Muscle of leg (tissue), 11 donors: ENCODE data around the gene INCA1. TPM values are rescaled to one million over a fixed set of nuclear protein-coding genes. Genes with fewer than 3 reads are reported as not detected.

Experiments
- DNase-seq: peaks from one replicate; pipeline ENCODE4 v3.0.0; 2013
- H3K27ac ChIP-seq: one replicate; pipeline ENCODE4 v1.5.1; 2013; ENCODE audit warnings: mild to moderate bottlenecking, low read length, control low read depth
- H3K27me3 ChIP-seq: one replicate; pipeline ENCODE4 v1.6.1; 2013; ENCODE audit warnings: low read length; ENCODE audit not compliant: control insufficient read depth, insufficient read depth
- H3K36me3 ChIP-seq: one replicate; pipeline ENCODE4 v1.6.1; 2013; ENCODE audit warnings: low read length; ENCODE audit not compliant: control insufficient read depth, insufficient read depth
- H3K4me1 ChIP-seq: one replicate; pipeline ENCODE4 v1.6.1; 2013; ENCODE audit warnings: low read length; ENCODE audit not compliant: control insufficient read depth, insufficient read depth
- H3K4me3 ChIP-seq: one replicate; pipeline ENCODE4 v1.5.1; 2013; ENCODE audit warnings: low read length, control low read depth
- H3K9me3 ChIP-seq: replicated peaks from 2 replicates; pipeline ENCODE4 v1.6.1; 2013; ENCODE audit warnings: low read depth, low read length; ENCODE audit not compliant: control insufficient read depth
- WGBS: methylation state at CpG from one replicate; pipeline ENCODE4 v1.1.5; 2013; ENCODE audit warnings: missing lambda C conversion rate; ENCODE audit not compliant: insufficient coverage; 5-methylcytosine and 5-hydroxymethylcytosine counted together
- polyA plus RNA-seq, 8 donors: library from polyadenylated mRNA; unstranded; fragments of 120-200 nt; gene quantifications; one replicate each; pipeline versions ENCODE4 v1.2.1 to v1.2.3, GENCODE V29; 2013; ENCODE audit warnings: inconsistent platforms in 1 of 8, low replicate concordance in 1 of 8; ENCODE audit not compliant: insufficient read length in 8 of 8, insufficient read depth in 1 of 8
- total RNA-seq: library from RNA; stranded (reverse); fragments of 120-200 nt; gene quantifications from one replicate; pipeline ENCODE4 v1.2.4, GENCODE V29; 2013

Gene INCA1
- total and polyA plus RNA-seq, 9 donors, result 0.93 to 5.4 (median 4.0) TPM

- no peak for DNase-seq
- Histone ChIP-seq H3K27ac (no peak overlapping the region), H3K27me3 (no peaks in the 10 kb centered on the region), H3K9me3 (no peaks in the 10 kb centered on the region), H3K36me3 (peaks cover 71% of the 10 kb centered on the region), H3K4me3 (no peak overlapping the region), H3K4me1 (no peaks in the 10 kb centered on the region)
- 80% methylated on average over 3 of the region's 4 CpGs for WGBS
Observed at GRCh38 chr17:5014357-5014756, 17.0 kb upstream of the INCA1 start.

GRCh38 chr17:5011928-5012327 is 14.6 kb upstream of the INCA1 start:
- DNase-seq, result no peak
- Histone ChIP-seq H3K9me3 (no peaks in the 10 kb centered on the region), H3K27me3 (no peaks in the 10 kb centered on the region), H3K27ac (no peak overlapping the region), H3K4me1 (no peaks in the 10 kb centered on the region), H3K36me3 (peaks cover 76% of the 10 kb centered on the region), H3K4me3 (no peak overlapping the region)
- WGBS, result 100% methylated on average over 2 of the region's 6 CpGs

- Histone ChIP-seq H3K27ac (no peak overlapping the region), H3K9me3 (no peaks in the 10 kb centered on the region), H3K36me3 (peaks cover 69% of the 10 kb centered on the region), H3K27me3 (no peaks in the 10 kb centered on the region), H3K4me3 (no peak overlapping the region), H3K4me1 (peaks cover 27% of the 10 kb centered on the region)
- DNase-seq, result no peak
- 85% methylated on average over 11 of the region's 18 CpGs for WGBS
Observed at GRCh38 chr17:5003214-5003867, 6.0 kb upstream of the INCA1 start.

- peaks cover 58% of the 10 kb centered on the region for H3K36me3 ChIP-seq
- peaks cover 27% of the 10 kb centered on the region for H3K4me1 ChIP-seq
- no peaks in the 10 kb centered on the region for H3K27me3 ChIP-seq
- no peak overlapping the region for H3K4me3 ChIP-seq
- DNase-seq, result no peak
- H3K9me3 ChIP-seq, result no peaks in the 10 kb centered on the region
- no peak overlapping the region for H3K27ac ChIP-seq
- 83% methylated on average over 17 of the region's 20 CpGs for WGBS
Observed at GRCh38 chr17:5002121-5002788, 4.9 kb upstream of the INCA1 start.

- H3K4me3 ChIP-seq, result peak overlapping the region; percentile 85
- no peaks in the 10 kb centered on the region for H3K27me3 ChIP-seq
- DNase-seq, result peak; percentile 74
- peaks cover 35% of the 10 kb centered on the region for H3K4me1 ChIP-seq
- peaks cover 46% of the 10 kb centered on the region for H3K36me3 ChIP-seq
- peak overlapping the region; percentile 65 for H3K27ac ChIP-seq
- WGBS, result 73% methylated on average over 11 of the region's 11 CpGs
- H3K9me3 ChIP-seq, result no peaks in the 10 kb centered on the region
Observed at GRCh38 chr17:5000237-5000639, 2.9 kb upstream of the INCA1 start.

GRCh38 chr17:4999430-5000093 is 2.2 kb upstream of the INCA1 start:
- H3K9me3 ChIP-seq, result no peaks in the 10 kb centered on the region
- 52% methylated on average over 10 of the region's 12 CpGs for WGBS
- peaks cover 35% of the 10 kb centered on the region for H3K4me1 ChIP-seq
- H3K4me3 ChIP-seq, result peak overlapping the region; percentile 85
- peak overlapping the region; percentile 65 for H3K27ac ChIP-seq
- peaks cover 40% of the 10 kb centered on the region for H3K36me3 ChIP-seq
- no peak for DNase-seq
- H3K27me3 ChIP-seq, result no peaks in the 10 kb centered on the region

GRCh38 chr17:4998732-4999429 is 1.6 kb upstream of the INCA1 start:
- DNase-seq, result no peak
- Histone ChIP-seq H3K27ac (peak overlapping the region; percentile 65), H3K4me3 (peak overlapping the region; percentile 85), H3K36me3 (peaks cover 33% of the 10 kb centered on the region), H3K27me3 (no peaks in the 10 kb centered on the region), H3K4me1 (peaks cover 35% of the 10 kb centered on the region), H3K9me3 (no peaks in the 10 kb centered on the region)
- 15% methylated on average over 10 of the region's 14 CpGs for WGBS

GRCh38 chr17:4998027-4998731 is 857 bp upstream of the INCA1 start:
- Histone ChIP-seq H3K27ac (peak overlapping the region; percentile 65), H3K27me3 (no peaks in the 10 kb centered on the region), H3K36me3 (peaks cover 26% of the 10 kb centered on the region), H3K4me1 (peaks cover 35% of the 10 kb centered on the region), H3K9me3 (no peaks in the 10 kb centered on the region), H3K4me3 (peak overlapping the region; percentile 85)
- under 1% methylated on average over 54 of the region's 55 CpGs for WGBS
- DNase-seq, result no peak

- 84% methylated on average over 4 of the region's 6 CpGs for WGBS
- H3K9me3 ChIP-seq, result no peaks in the 10 kb centered on the region
- H3K36me3 ChIP-seq, result no peaks in the 10 kb centered on the region
- no peak overlapping the region for H3K4me3 ChIP-seq
- H3K27me3 ChIP-seq, result no peaks in the 10 kb centered on the region
- H3K27ac ChIP-seq, result no peak overlapping the region
- peaks cover 20% of the 10 kb centered on the region for H3K4me1 ChIP-seq
- no peak for DNase-seq
Observed at GRCh38 chr17:4994081-4994595, 3.2 kb downstream of the INCA1 start.
